ENCODE data around the gene PEPD.

DNA sequence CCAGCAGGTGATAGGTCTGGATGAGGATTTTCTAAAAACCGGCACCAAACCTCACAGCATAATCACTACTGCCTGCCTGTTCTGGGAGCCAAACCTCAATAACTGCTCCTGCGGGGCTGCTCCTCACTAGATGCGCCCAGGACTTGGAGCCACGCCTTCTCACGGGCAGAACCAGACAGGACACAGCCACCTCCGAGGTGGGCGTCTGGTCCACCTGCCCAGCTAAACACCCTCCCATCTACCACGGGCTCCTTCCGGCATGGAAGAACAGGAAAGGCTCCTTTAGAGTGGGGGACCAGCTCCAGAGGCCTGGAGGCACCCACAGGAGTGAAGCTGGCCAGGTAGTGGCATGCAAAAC, 73.5 kb downstream of the PEPD start:
- TF ChIP-seq, protein P1, sequence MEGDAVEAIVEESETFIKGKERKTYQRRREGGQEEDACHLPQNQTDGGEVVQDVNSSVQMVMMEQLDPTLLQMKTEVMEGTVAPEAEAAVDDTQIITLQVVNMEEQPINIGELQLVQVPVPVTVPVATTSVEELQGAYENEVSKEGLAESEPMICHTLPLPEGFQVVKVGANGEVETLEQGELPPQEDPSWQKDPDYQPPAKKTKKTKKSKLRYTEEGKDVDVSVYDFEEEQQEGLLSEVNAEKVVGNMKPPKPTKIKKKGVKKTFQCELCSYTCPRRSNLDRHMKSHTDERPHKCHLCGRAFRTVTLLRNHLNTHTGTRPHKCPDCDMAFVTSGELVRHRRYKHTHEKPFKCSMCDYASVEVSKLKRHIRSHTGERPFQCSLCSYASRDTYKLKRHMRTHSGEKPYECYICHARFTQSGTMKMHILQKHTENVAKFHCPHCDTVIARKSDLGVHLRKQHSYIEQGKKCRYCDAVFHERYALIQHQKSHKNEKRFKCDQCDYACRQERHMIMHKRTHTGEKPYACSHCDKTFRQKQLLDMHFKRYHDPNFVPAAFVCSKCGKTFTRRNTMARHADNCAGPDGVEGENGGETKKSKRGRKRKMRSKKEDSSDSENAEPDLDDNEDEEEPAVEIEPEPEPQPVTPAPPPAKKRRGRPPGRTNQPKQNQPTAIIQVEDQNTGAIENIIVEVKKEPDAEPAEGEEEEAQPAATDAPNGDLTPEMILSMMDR (conservative IDR thresholded peaks at IDR 0.05 in 1 of 2, IDR thresholded peaks at IDR 0.05 in 1 of 2; ENCODE audit: extremely low read depth in 1 of 2, insufficient read depth in 1 of 2, low read depth in 1 of 2, low read length in 2 of 2) = no peak
- no peak for TF ChIP-seq EZH2 (IDR thresholded peaks at IDR 0.05; ENCODE audit: borderline replicate concordance, low read length)

All from mammary epithelial cell (primary cell).